ES-I3 (cell line): ENCODE results near the gene TMC7.

ENCODE experiments used
- H3K36me3 ChIP-seq: 2 replicates; pipeline ENCODE4 v1.6.1; 2013; ENCODE audit warnings: mild to moderate bottlenecking, low read length, control low read depth, moderate library complexity; ENCODE audit not compliant: insufficient read depth
- H3K4me1 ChIP-seq: 2 replicates; pipeline ENCODE4 v1.6.1; 2013; ENCODE audit warnings: mild to moderate bottlenecking, control low read depth, low read length; ENCODE audit not compliant: insufficient read depth
- H3K9ac ChIP-seq: 2 replicates; pipeline ENCODE4 v1.6.1; 2013; ENCODE audit warnings: low read depth, mild to moderate bottlenecking, low read length, moderate library complexity
- H3K9me3 ChIP-seq: 2 replicates; pipeline ENCODE4 v1.6.1; 2013; ENCODE audit warnings: mild to moderate bottlenecking, low read length, moderate library complexity; ENCODE audit not compliant: control insufficient read depth, insufficient read depth

Gene TMC7

GRCh38 chr16:19098173-19098572 lies 114.4 kb downstream of the TMC7 start:
- no peaks in the 10 kb centered on the region; the same call in 1 of the 2 replicates for H3K4me1 ChIP-seq
- H3K36me3 ChIP-seq: no peaks in the 10 kb centered on the region
- H3K9me3 ChIP-seq: peaks cover 7% of the 10 kb centered on the region

GRCh38 chr16:19102187-19102872 lies 118.6 kb downstream of the TMC7 start:
- Histone ChIP-seq H3K9me3 (peaks cover 5% of the 10 kb centered on the region; the same call in 1 of the 2 replicates), H3K4me1 (peaks cover 10% of the 10 kb centered on the region), H3K36me3 (no peaks in the 10 kb centered on the region), H3K9ac (no peak overlapping the region)

More at GRCh38 chr16:19098173-19098572, 114.4 kb downstream of the TMC7 start:
- H3K9ac ChIP-seq: no peak overlapping the region

GRCh38 chr16:19104607-19105006 lies 120.9 kb downstream of the TMC7 start:
- Histone ChIP-seq H3K9me3 (no peaks in the 10 kb centered on the region), H3K36me3 (no peaks in the 10 kb centered on the region), H3K9ac (no peak overlapping the region), H3K4me1 (peaks cover 14% of the 10 kb centered on the region)

- Histone ChIP-seq H3K4me1 (peaks cover 14% of the 10 kb centered on the region), H3K36me3 (no peaks in the 10 kb centered on the region), H3K9ac (no peak overlapping the region)
Measured at GRCh38 chr16:19105131-19105530, 121.4 kb downstream of the TMC7 start.

GRCh38 chr16:19105891-19106624 lies 122.3 kb downstream of the TMC7 start:
- H3K9me3 ChIP-seq: no peaks in the 10 kb centered on the region
- no peaks in the 10 kb centered on the region for H3K36me3 ChIP-seq
- no peak overlapping the region for H3K9ac ChIP-seq
- peaks cover 14% of the 10 kb centered on the region for H3K4me1 ChIP-seq

More at GRCh38 chr16:19105131-19105530, 121.4 kb downstream of the TMC7 start:
- no peaks in the 10 kb centered on the region for H3K9me3 ChIP-seq

GRCh38 chr16:19106625-19107020 lies 122.9 kb downstream of the TMC7 start:
- H3K9me3 ChIP-seq: no peaks in the 10 kb centered on the region
- H3K36me3 ChIP-seq: no peaks in the 10 kb centered on the region
- H3K9ac ChIP-seq: no peak overlapping the region
- H3K4me1 ChIP-seq: peaks cover 14% of the 10 kb centered on the region

- no peaks in the 10 kb centered on the region for H3K9me3 ChIP-seq
- H3K9ac ChIP-seq: no peak overlapping the region
- peaks cover 14% of the 10 kb centered on the region for H3K4me1 ChIP-seq
- H3K36me3 ChIP-seq: no peaks in the 10 kb centered on the region
Measured at GRCh38 chr16:19108409-19109287, 124.9 kb downstream of the TMC7 start.

- Histone ChIP-seq H3K9me3 (no peaks in the 10 kb centered on the region), H3K9ac (no peak overlapping the region), H3K36me3 (no peaks in the 10 kb centered on the region), H3K4me1 (peaks cover 14% of the 10 kb centered on the region)
Measured at GRCh38 chr16:19109288-19109664, 125.5 kb downstream of the TMC7 start.

- no peaks in the 10 kb centered on the region for H3K9me3 ChIP-seq
- no peak overlapping the region for H3K9ac ChIP-seq
- H3K4me1 ChIP-seq: peaks cover 12% of the 10 kb centered on the region
- H3K36me3 ChIP-seq: no peaks in the 10 kb centered on the region
Measured at GRCh38 chr16:19110537-19111360, 127.0 kb downstream of the TMC7 start.

GRCh38 chr16:19112099-19112407 lies 128.3 kb downstream of the TMC7 start:
- H3K9me3 ChIP-seq: no peaks in the 10 kb centered on the region
- H3K36me3 ChIP-seq: no peaks in the 10 kb centered on the region
- H3K9ac ChIP-seq: no peak overlapping the region
- H3K4me1 ChIP-seq: peaks cover 8% of the 10 kb centered on the region
